ENCODE results near the gene ASTN2.

- TF ChIP-seq CTCF (IDR thresholded peaks at IDR 0.05): no peak
- TF ChIP-seq POLR2AphosphoS5 (IDR thresholded peaks at IDR 0.05): no peak
Measured at GRCh38 chr9:117156144-117156688, 258.6 kb downstream of the ASTN2 start.

All from sigmoid colon (tissue), 4 donors.